Panc1 (cell line): ENCODE data around the gene DOK6. TPM values are rescaled to one million over a fixed set of nuclear protein-coding genes. Genes with fewer than 3 reads are reported as not detected.

Source experiments
- ATAC-seq: fragments of 200-7000 bp; cut with Tn5 transposase; 2 replicates; pipeline ENCODE4 v1.9.1; 2020; ENCODE audit warnings: mild to moderate bottlenecking, moderate library complexity
- BruUV-seq: library from RNA; stranded (reverse); fragments of 400-500 nt; replicated peaks from 2 replicates; lab custom pipeline; 2021; lab: Mats Ljungman, UMichigan
- CTCF ChIA-PET: fragments of 300-600 bp; sonication (Branson Sonifier 250); formaldehyde crosslinking; loops from one replicate; lab custom pipeline; 2022; ENCODE audit warnings: antibody characterized with exemption; lab: Charles Lee
- POLR2A ChIA-PET: fragments of 300-600 bp; sonication (Branson Sonifier 250); formaldehyde crosslinking; loops from one replicate; lab custom pipeline; 2022; ENCODE audit warnings: antibody characterized with exemption; lab: Charles Lee
- DNase-seq: peaks from one replicate; pipeline ENCODE4 v3.0.0-alpha.2; 2010; ENCODE audit warnings: low read depth, low spot score
- H3K27ac ChIP-seq: 2 replicates; pipeline ENCODE4 v1.5.1; 2011; ENCODE audit warnings: mild to moderate bottlenecking, low read length, inconsistent platforms
- H3K27me3 ChIP-seq: fragments of 200-500 bp; sonication (Bioruptor generic); 2 replicates; pipeline ENCODE4 v1.6.0; 2014; ENCODE audit warnings: low read length, inconsistent platforms; ENCODE audit not compliant: control insufficient read depth, insufficient read depth
- H3K36me3 ChIP-seq: fragments of 200-500 bp; sonication (Bioruptor generic); 2 replicates; pipeline ENCODE4 v1.5.1; 2014; ENCODE audit warnings: inconsistent platforms, mild to moderate bottlenecking, low read length, moderate library complexity; ENCODE audit not compliant: control insufficient read depth, insufficient read depth
- H3K4me1 ChIP-seq: 2 replicates; pipeline ENCODE4 v1.5.1; 2011; ENCODE audit warnings: inconsistent platforms, mild to moderate bottlenecking, low read length, moderate library complexity; ENCODE audit not compliant: control insufficient read depth, insufficient read depth
- H3K4me3 ChIP-seq, 2 experiments: 2 replicates each; pipeline ENCODE4 v1.5.1; 2011 to 2012; ENCODE audit warnings: low read depth in 2 of 2, low read length in 2 of 2, mild to moderate bottlenecking in 2 of 2, inconsistent platforms in 1 of 2, moderate library complexity in 1 of 2
- H3K9me3 ChIP-seq: fragments of 200-500 bp; sonication (Bioruptor generic); 2 replicates; pipeline ENCODE4 v1.5.1; 2014; ENCODE audit warnings: low read depth, mild to moderate bottlenecking, inconsistent platforms, low read length, moderate library complexity; ENCODE audit not compliant: control insufficient read depth, insufficient read depth
- POLR2AphosphoS5 ChIP-seq: IDR thresholded peaks from 2 replicates; pipeline ENCODE4 v1.6.1; 2012; ENCODE audit warnings: mild to moderate bottlenecking, low read depth, low read length, moderate library complexity
- REST ChIP-seq, 2 experiments: IDR thresholded peaks; 2 replicates each; pipeline ENCODE4 v1.6.1; 2011 to 2012; ENCODE audit warnings: low read depth in 2 of 2, control low read depth in 1 of 2, low read length in 1 of 2, mild to moderate bottlenecking in 1 of 2, moderate library complexity in 1 of 2; ENCODE audit not compliant: insufficient read depth in 1 of 2
- SIN3A ChIP-seq: IDR thresholded peaks from 2 replicates; pipeline ENCODE4 v1.6.1; 2012; ENCODE audit warnings: low read depth, mild to moderate bottlenecking, low read length, moderate library complexity, borderline replicate concordance; ENCODE audit not compliant: insufficient read depth
- TCF7L2 ChIP-seq: IDR thresholded peaks from 2 replicates; pipeline ENCODE4 v1.6.1; 2011; ENCODE audit warnings: mild to moderate bottlenecking, low read depth, low read length, inconsistent platforms
- in situ Hi-C: cut with HindIII; loops from 2 replicates; pipeline ENCODE4 v1.10.0; 2016; ENCODE audit warnings: low sequenced_read_pairs, low pct_unique_long_range_greater_than_20kb
- intact Hi-C: fragments of 100-400 bp; cut with micrococcal nuclease; formaldehyde crosslinking; loops from one replicate; pipeline ENCODE4 v1.10.0; 2022; ENCODE audit not compliant: unreplicated experiment
- total RNA-seq: library from RNA; stranded (reverse); gene quantifications from one replicate; pipeline ENCODE4 v1.2.1, GENCODE V29; 2021; ENCODE audit not compliant: unreplicated experiment
- TF ChIP-seq, protein P1 (sequence below): fragments of 450-650 bp; IDR thresholded peaks from 2 replicates; pipeline ENCODE4 v1.5.1; 2017; ENCODE audit warnings: mild to moderate bottlenecking

The DOK6 gene
- total RNA-seq, 1 experiment from 2014 or later: not detected

DNA sequence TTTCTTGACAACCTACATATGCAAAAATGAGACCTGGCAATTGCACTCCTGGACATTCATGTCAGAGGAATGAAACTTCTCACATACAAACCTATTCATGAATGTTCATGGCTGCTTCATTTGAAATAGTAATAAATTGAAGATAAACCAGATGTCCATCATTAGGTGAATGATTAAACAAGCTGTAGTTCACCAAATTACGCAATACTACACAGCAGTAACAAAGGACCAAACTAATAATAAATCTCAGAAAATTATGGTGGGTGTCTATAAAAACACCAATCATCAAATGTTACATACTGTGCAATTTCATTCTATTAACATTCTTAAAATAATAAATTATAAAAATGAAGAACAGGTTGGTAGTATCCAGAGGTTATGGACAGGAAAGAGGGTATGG, 13.5 kb downstream of the DOK6 start:
- Histone ChIP-seq H3K27ac (no peak overlapping the region), H3K36me3 (no peaks in the 10 kb centered on the region), H3K9me3 (no peaks in the 10 kb centered on the region), H3K27me3 (no peaks in the 10 kb centered on the region), H3K4me1 (no peaks in the 10 kb centered on the region), H3K4me3 (no peak overlapping the region)
- no TSS peak for BruUV-seq
- ATAC-seq (no peak), DNase-seq (no peak)
- TF ChIP-seq TCF7L2: no peak
- TF ChIP-seq SIN3A: no peak
- no peak for TF ChIP-seq REST (IDR thresholded peaks at IDR 0.05; ENCODE audit: insufficient read depth in 1 of 2, low read depth in 2 of 2, low read length in 1 of 2)
- TF ChIP-seq, protein P1, sequence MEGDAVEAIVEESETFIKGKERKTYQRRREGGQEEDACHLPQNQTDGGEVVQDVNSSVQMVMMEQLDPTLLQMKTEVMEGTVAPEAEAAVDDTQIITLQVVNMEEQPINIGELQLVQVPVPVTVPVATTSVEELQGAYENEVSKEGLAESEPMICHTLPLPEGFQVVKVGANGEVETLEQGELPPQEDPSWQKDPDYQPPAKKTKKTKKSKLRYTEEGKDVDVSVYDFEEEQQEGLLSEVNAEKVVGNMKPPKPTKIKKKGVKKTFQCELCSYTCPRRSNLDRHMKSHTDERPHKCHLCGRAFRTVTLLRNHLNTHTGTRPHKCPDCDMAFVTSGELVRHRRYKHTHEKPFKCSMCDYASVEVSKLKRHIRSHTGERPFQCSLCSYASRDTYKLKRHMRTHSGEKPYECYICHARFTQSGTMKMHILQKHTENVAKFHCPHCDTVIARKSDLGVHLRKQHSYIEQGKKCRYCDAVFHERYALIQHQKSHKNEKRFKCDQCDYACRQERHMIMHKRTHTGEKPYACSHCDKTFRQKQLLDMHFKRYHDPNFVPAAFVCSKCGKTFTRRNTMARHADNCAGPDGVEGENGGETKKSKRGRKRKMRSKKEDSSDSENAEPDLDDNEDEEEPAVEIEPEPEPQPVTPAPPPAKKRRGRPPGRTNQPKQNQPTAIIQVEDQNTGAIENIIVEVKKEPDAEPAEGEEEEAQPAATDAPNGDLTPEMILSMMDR: no peak
- TF ChIP-seq POLR2AphosphoS5: no peak
- intact Hi-C loops (no loop called here), in situ Hi-C loops (no loop called here)
- ChIA-PET CTCF (no interaction called here), POLR2A (no interaction called here)

DNA sequence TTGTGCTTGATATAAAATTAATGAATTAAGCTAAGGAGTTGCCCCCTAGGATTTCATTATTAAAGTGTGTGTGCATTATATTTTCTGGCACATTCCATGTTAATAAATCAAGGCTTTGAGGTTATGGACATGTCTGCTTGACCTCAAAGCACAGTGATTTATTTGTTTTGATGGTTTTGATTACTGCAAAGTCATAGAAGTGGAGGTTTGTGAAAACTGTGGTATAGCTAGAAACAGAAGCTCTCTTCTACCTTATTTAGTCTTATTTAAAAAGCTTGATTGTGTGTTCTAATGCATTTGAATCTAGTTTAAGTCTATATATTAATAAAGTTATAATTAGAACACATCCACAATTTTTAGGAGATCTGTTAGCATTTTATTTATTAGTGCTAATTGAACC, 32.2 kb downstream of the DOK6 start:
- ATAC-seq (no peak), DNase-seq (no peak)
- in situ Hi-C loops (no loop called here), intact Hi-C loops (no loop called here)
- H3K4me1 ChIP-seq: no peaks in the 10 kb centered on the region
- no peaks in the 10 kb centered on the region for H3K27me3 ChIP-seq
- no peak for TF ChIP-seq POLR2AphosphoS5
- no peak for TF ChIP-seq REST (IDR thresholded peaks at IDR 0.05; ENCODE audit: insufficient read depth in 1 of 2, low read depth in 2 of 2, low read length in 1 of 2)
- TF ChIP-seq, protein P1: no peak
- TF ChIP-seq SIN3A: no peak
- TF ChIP-seq TCF7L2: no peak
- no peaks in the 10 kb centered on the region for H3K9me3 ChIP-seq
- H3K27ac ChIP-seq: no peak overlapping the region
- ChIA-PET POLR2A (interaction anchor here (0.7 kb wide), 1 partner anchor 159 kb away, joined by 3 read pairs; no protein-coding TSS in a partner anchor), CTCF (no interaction called here)
- no TSS peak for BruUV-seq
- H3K4me3 ChIP-seq: no peak overlapping the region
- H3K36me3 ChIP-seq: no peaks in the 10 kb centered on the region
